Lung (tissue), 12 donors: Measurements from ENCODE around the gene PEG3. TPM values are rescaled to one million over a fixed set of nuclear protein-coding genes. Genes with fewer than 3 reads are reported as not detected.
A peak's percentile ranks its signal among the peaks of the same experiment; 100 is the strongest.

Experiments
- ATAC-seq: fragments of 200-7000 bp; cut with Tn5 transposase; one replicate; pipeline ENCODE4 v1.9.1; 2020; ENCODE audit warnings: moderate number of reproducible peaks; ENCODE audit not compliant: insufficient read depth, low FRiP score
- DNase-seq, 3 donors: peaks; one replicate each; pipeline ENCODE4 v3.0.0-alpha.2; 2013 to 2017
- H3K27ac ChIP-seq, 2 donors: one replicate each; pipeline ENCODE4 v1.5.1; 2013; ENCODE audit warnings: mild to moderate bottlenecking in 2 of 2, moderate library complexity in 2 of 2, control low read depth in 1 of 2, inconsistent platforms in 1 of 2, low read depth in 1 of 2, low read length in 1 of 2
- H3K27me3 ChIP-seq, 3 donors: one replicate each; pipeline ENCODE4 v1.5.1; 2013; ENCODE audit warnings: low read length in 2 of 3; ENCODE audit not compliant: control insufficient read depth in 3 of 3, insufficient read depth in 3 of 3
- H3K36me3 ChIP-seq, 4 donors: one replicate each; pipeline ENCODE4 v1.5.1; 2013; ENCODE audit warnings: low read length in 4 of 4, mild to moderate bottlenecking in 1 of 4, moderate library complexity in 1 of 4; ENCODE audit not compliant: control insufficient read depth in 4 of 4, insufficient read depth in 4 of 4
- H3K4me1 ChIP-seq, 5 donors: one replicate each; pipeline ENCODE4 v1.5.1; 2013; ENCODE audit warnings: low read length in 5 of 5, mild to moderate bottlenecking in 2 of 5, moderate library complexity in 1 of 5; ENCODE audit not compliant: control insufficient read depth in 5 of 5, insufficient read depth in 5 of 5
- H3K4me3 ChIP-seq: one replicate; pipeline ENCODE4 v1.5.1; 2013; ENCODE audit warnings: mild to moderate bottlenecking, control low read depth, moderate library complexity
- H3K9ac ChIP-seq, 2 donors: one replicate each; pipeline ENCODE4 v1.5.1; 2013; ENCODE audit warnings: low read length in 2 of 2, control low read depth in 1 of 2; ENCODE audit not compliant: insufficient read depth in 1 of 2
- H3K9me3 ChIP-seq, 4 donors: one replicate each; pipeline ENCODE4 v1.5.1; 2013; ENCODE audit warnings: low read length in 3 of 4, mild to moderate bottlenecking in 1 of 4, moderate library complexity in 1 of 4; ENCODE audit not compliant: control insufficient read depth in 4 of 4, insufficient read depth in 3 of 4
- WGBS, 2 donors: extraction: QIAGEN DNeasy Blood & Tissue Kit; methylation state at CpG; one replicate each; pipeline ENCODE4 v1.1.7; 2013; 5-methylcytosine and 5-hydroxymethylcytosine counted together
- polyA plus RNA-seq, 2 donors: library from polyadenylated mRNA; stranded (reverse); fragments of 200-250 nt; gene quantifications; one replicate each; pipeline ENCODE4 v1.2.1, GENCODE V29; 2013
- total RNA-seq, 2 donors: library from RNA; depleted of rRNA in 1 of 2; stranded (reverse); fragments of >200 nt in 1 of 2; gene quantifications; one replicate each; pipeline ENCODE4 v1.2.1, GENCODE V29; 2014 to 2021
- TF ChIP-seq, protein P1 (sequence below): IDR thresholded peaks from 2 replicates; pipeline ENCODE4 v1.5.1; 2012; ENCODE audit warnings: mild to moderate bottlenecking; ENCODE audit errors: control extremely low read depth, extremely low read depth
- donor health status: control.
- donor health status: control.
- donor health status: Bipolar disorder and iron deficiency.
- donor health status: healthy.
- donor health status: DM: yes; HTN: yes; CAD: no.

Gene PEG3
- total and polyA plus RNA-seq, 4 donors = 0.63 to 35.8 (median 3.2) TPM

DNA sequence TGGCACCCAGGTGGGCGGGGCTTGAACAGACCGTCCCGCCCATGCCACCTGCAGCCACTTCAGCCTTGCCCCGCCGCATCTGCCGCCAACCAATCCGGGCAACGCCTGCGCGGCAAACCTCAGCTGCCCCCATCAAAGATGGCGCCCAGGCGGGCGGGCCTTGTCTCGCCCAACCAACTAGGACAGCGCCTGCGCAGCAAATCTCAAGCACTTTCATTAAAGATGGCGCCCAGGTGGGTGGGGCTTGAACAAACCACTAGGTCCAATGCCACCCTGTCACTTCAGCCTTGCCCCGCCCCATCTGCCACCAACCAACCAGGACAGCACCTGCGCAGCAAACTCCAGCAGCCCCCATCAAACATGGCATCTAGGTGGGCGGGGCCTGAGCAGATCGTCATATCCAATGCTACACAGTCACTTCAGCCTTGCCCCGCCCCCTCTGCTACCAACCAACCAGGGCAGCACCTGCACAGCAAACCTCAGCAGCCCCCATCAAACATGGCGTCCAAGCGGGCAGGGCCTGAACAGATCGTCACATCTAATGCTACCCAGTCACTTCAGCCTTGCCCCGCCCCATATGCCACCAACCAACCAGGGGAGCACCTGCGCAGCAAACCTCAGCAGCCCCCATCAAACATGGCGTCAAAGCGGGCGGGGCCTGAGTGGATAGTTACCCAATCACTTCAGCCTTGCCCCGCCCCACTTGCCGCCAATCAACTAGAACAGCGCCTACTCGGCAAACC lies 1.4 kb downstream of the PEG3 start:
- TF ChIP-seq, protein P1, sequence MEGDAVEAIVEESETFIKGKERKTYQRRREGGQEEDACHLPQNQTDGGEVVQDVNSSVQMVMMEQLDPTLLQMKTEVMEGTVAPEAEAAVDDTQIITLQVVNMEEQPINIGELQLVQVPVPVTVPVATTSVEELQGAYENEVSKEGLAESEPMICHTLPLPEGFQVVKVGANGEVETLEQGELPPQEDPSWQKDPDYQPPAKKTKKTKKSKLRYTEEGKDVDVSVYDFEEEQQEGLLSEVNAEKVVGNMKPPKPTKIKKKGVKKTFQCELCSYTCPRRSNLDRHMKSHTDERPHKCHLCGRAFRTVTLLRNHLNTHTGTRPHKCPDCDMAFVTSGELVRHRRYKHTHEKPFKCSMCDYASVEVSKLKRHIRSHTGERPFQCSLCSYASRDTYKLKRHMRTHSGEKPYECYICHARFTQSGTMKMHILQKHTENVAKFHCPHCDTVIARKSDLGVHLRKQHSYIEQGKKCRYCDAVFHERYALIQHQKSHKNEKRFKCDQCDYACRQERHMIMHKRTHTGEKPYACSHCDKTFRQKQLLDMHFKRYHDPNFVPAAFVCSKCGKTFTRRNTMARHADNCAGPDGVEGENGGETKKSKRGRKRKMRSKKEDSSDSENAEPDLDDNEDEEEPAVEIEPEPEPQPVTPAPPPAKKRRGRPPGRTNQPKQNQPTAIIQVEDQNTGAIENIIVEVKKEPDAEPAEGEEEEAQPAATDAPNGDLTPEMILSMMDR = no peak
- H3K9me3 ChIP-seq = peaks cover 0 to 38% (median 0%) of the 10 kb centered on the region in 4 donors
- DNase-seq (peak; percentile 97 to 98 (median 97)), ATAC-seq (peak; percentile 62)
- H3K9ac ChIP-seq = no peak overlapping the region
- whole genome bisulfite sequencing, 2 donors = 44 to 49% methylated on average over 34 of the region's 34 CpGs
- peak overlapping the region; percentile 5 to 41 for H3K27ac ChIP-seq
- H3K4me3 ChIP-seq = no peak overlapping the region
- H3K36me3 ChIP-seq = peaks cover 0 to 3% (median 0%) of the 10 kb centered on the region in 4 donors
- H3K27me3 ChIP-seq = no peaks in the 10 kb centered on the region
- H3K4me1 ChIP-seq = peaks cover 0 to 2% (median 0%) of the 10 kb centered on the region in 5 donors

DNA sequence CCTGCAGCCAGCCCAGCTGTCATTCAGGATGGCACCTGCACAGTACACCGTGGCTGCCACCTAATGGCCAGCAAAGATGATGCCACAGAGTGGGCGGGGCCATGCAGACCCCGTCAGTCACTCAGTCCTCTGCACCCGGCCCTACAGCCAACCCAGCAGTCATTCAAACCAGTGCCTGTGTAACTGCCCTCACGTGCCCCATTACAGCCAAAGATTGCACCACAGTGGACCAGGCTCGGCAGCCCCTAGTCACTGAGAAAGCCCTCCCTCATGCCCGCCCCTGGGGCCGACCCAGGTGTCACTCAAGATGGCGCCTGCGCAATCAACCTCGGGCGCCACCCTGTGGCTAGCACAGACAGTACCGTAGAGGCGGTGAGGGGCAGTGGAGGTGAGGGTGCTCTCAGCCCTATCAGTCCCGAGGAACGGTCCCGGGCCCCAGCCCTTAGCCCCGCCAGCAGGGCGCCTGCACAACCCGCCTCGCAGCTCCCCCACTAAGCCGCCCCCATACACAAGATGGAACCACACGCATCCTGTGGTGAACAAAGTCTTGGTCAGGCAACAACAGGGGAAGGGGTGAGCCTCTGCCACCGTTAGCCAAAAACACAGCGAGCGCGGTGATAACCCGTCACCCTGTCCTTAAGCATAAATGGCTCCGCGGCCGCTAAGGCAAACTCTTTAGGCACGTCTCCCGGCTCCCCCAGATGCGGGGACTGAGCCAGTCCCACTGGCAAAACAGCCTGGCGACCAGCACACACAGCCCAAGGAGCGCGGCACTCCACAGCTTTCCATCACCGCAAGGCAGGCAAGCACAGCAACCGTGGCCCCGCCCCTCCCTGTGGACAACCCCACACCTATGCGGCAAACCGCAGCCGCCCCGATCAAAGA lies 2.3 kb downstream of the PEG3 start:
- H3K27ac ChIP-seq = peak overlapping the region; percentile 41 to 43
- H3K36me3 ChIP-seq = peaks cover 0 to 3% (median 0%) of the 10 kb centered on the region in 4 donors
- peaks cover 0 to 2% (median 0%) of the 10 kb centered on the region in 5 donors for H3K4me1 ChIP-seq
- DNase-seq (peak; percentile 71 to 77 (median 74)), ATAC-seq (peak; percentile 35)
- H3K27me3 ChIP-seq = no peaks in the 10 kb centered on the region
- TF ChIP-seq, protein P1 = no peak
- WGBS, 2 donors = 48% methylated on average over 44 of the region's 44 CpGs
- peak overlapping the region; percentile 18 to 54 for H3K9ac ChIP-seq
- no peak overlapping the region for H3K4me3 ChIP-seq
- peaks cover 0 to 38% (median 0%) of the 10 kb centered on the region in 4 donors for H3K9me3 ChIP-seq

DNA sequence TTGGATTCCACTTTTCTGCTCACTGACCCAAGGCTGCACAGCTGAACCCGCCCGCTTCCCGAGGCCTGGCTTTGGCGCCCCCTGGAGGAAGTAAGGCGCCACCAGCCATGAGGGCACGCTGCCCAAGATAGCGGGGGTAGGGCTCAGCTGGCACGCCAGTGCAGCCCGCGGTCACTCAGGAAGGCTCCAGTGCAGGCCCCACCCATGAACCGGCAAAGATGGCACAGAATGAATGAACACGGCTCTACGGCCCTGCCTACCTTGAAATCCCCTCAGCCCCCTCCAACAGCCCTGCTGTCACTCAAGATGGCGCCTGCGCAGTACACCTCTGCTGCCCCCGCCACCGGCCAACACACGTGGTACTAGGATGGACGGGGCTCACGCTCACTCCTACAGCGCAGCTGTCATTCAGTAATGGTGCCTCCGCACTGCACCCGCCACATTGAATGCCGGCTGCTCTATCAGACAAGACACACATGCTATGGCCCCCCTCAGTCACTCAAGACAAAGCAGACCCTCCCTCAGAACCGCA lies 3.0 kb downstream of the PEG3 start:
- Histone ChIP-seq H3K4me3 (peak overlapping the region; percentile 10), H3K9me3 (peaks cover 0 to 38% (median 0%) of the 10 kb centered on the region in 4 donors), H3K27ac (peak overlapping the region; percentile 41 to 43), H3K4me1 (peaks cover 0 to 2% (median 0%) of the 10 kb centered on the region in 5 donors), H3K9ac (peak overlapping the region in 1 of 2 donors; percentile 18), H3K27me3 (no peaks in the 10 kb centered on the region), H3K36me3 (peaks cover 0 to 3% (median 0%) of the 10 kb centered on the region in 4 donors)
- TF ChIP-seq, protein P1 = no peak
- ATAC-seq = no peak
- DNase-seq = peak; percentile 76 to 80 (median 77)
- WGBS, 2 donors = 48 to 49% methylated on average over 25 of the region's 25 CpGs
